ENCODE data around the gene IGSF9B. TPM values are rescaled to one million over a fixed set of nuclear protein-coding genes. Genes with fewer than 3 reads are reported as not detected.

Gene IGSF9B
- total and polyA plus RNA-seq, 2 experiments from 2014 or later, result 1.7 to 5.9 TPM

Other genes starting within 250 kb of the IGSF9B start
- not detected in 2 replicates for gene SPATA19, start 111.5 kb downstream of the IGSF9B start, total RNA-seq
- gene SPATA19, start 111.5 kb downstream of the IGSF9B start, polyA plus RNA-seq, result not detected in 2 replicates
- gene JAM3, start 112.1 kb upstream of the IGSF9B start, total RNA-seq, result 36.6 and 38.2 TPM in 2 replicates
- 49.0 and 51.3 TPM in 2 replicates for gene JAM3, start 112.1 kb upstream of the IGSF9B start, polyA plus RNA-seq

All from cardiac muscle cell (in vitro differentiated cells and primary cell).